ENCODE data around the gene ZNF853.
"Not testable (repeated sequence)": the region's sequence is repeated elsewhere in the genome, so short reads cannot be mapped to it uniquely, and the experiment has no call there.

ZNF853 gene

GRCh38 chr7:6585746-6586432 is 29.5 kb upstream of the ZNF853 start:
- H3K27me3 ChIP-seq (ENCODE audit: control insufficient read depth, insufficient read depth, low read length); H3K4me3 ChIP-seq (ENCODE audit: low read length); H3K4me1 ChIP-seq (ENCODE audit: control insufficient read depth, low read depth, low read length); H3K9ac ChIP-seq (ENCODE audit: low read length); H3K27ac ChIP-seq (ENCODE audit: low read length); H3K9me3 ChIP-seq (ENCODE audit: control insufficient read depth, low read depth, low read length): not testable (repeated sequence)
- H3K36me3 ChIP-seq (ENCODE audit: control insufficient read depth, low read depth, low read length), result peaks cover 67% of the 10 kb centered on the region

GRCh38 chr7:6588566-6588965 is 26.8 kb upstream of the ZNF853 start:
- Histone ChIP-seq H3K4me3 (ENCODE audit: low read length) (no peak overlapping the region), H3K9me3 (ENCODE audit: control insufficient read depth, low read depth, low read length) (no peaks in the 10 kb centered on the region), H3K9ac (ENCODE audit: low read length) (no peak overlapping the region), H3K27me3 (ENCODE audit: control insufficient read depth, insufficient read depth, low read length) (no peaks in the 10 kb centered on the region), H3K27ac (ENCODE audit: low read length) (no peak overlapping the region), H3K36me3 (ENCODE audit: control insufficient read depth, low read depth, low read length) (peaks cover 49% of the 10 kb centered on the region), H3K4me1 (ENCODE audit: control insufficient read depth, low read depth, low read length) (peaks cover 4% of the 10 kb centered on the region)

DNA sequence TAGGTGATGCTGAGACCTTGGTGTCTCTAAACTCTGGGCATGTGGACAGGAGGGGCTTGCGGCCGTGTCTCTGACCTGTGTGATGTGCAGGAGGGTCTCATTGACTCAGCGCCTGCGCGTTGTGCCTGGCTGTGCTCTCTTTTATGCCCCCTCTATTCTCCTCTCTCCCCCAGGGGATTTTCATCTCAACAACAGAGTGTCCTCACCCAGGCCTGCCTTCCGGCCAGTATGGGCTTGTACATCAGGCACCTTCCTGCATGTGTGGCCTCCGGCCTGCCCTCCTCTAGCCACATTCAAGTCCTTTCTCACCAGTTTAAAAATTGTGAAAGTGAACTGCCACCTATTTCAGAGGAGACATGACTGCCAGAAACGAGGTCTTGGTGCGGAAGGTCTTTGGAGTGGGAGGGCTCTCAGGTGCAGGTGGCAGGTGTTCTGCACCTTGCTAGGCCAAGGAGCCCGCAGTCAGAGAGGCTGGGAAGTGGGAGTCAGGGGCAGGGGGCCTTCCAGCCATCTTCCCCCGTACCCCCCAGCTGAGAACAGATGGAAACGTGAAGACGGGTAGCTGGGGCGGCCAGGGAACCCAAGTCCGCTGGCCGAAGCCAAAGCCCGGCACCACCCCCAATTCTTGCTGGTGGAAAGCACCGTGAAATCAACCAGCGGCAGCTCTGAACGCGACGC is 26.1 kb upstream of the ZNF853 start:
- peaks cover 45% of the 10 kb centered on the region for H3K36me3 ChIP-seq (ENCODE audit: control insufficient read depth, low read depth, low read length)
- no peak overlapping the region for H3K9ac ChIP-seq (ENCODE audit: low read length)
- H3K9me3 ChIP-seq (ENCODE audit: control insufficient read depth, low read depth, low read length), result no peaks in the 10 kb centered on the region
- peaks cover 4% of the 10 kb centered on the region for H3K4me1 ChIP-seq (ENCODE audit: control insufficient read depth, low read depth, low read length)
- H3K4me3 ChIP-seq (ENCODE audit: low read length), result peak overlapping the region; percentile 39
- H3K27ac ChIP-seq (ENCODE audit: low read length), result no peak overlapping the region
- no peaks in the 10 kb centered on the region for H3K27me3 ChIP-seq (ENCODE audit: control insufficient read depth, insufficient read depth, low read length)

DNA sequence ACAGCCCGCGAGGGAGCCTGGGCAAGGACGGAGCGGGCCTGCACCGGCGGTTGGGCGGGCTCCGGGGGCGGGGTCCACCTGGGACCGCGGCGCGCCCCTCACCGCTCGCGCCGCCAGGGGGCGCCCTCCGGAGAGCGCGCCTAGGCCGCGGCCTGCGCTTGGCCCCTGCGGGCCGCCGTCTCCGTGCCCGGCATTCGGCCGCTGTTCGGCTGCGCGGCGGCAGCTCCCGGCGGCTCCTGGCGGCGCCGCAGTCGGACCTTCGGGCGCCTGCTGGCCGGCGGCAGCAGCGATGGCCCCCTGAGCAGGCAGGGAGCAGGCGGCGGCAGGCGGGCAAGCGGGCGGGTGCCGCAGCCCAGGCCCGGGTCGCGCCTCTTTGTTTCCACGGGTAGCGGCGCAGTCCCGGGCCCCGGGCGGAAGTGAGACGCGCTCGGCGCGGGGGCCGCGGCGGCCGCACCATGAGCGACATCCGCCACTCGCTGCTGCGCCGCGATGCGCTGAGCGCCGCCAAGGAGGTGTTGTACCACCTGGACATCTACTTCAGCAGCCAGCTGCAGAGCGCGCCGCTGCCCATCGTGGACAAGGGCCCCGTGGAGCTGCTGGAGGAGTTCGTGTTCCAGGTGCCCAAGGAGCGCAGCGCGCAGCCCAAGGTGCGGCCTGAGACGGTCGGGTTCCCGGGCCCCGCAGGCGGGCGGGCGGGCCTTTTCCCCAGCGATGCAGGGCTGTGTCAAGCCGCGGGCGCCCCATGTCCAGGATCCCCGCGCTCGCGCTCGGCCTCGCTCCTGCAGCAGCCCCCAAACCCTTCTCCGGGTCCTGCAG is 25.4 kb upstream of the ZNF853 start, which contains the start of gene INTS15:
TSS of gene INTS15 (plus strand) at position 193 of the 816 bp plus-strand sequence. CDS start at position 456, 263 bp downstream.
- peak within 1 kb of the TSS; percentile 89 for H3K4me3 ChIP-seq (ENCODE audit: low read length)
- H3K27me3 ChIP-seq (ENCODE audit: control insufficient read depth, insufficient read depth, low read length), result no peaks in the 10 kb centered on the region
- H3K27ac ChIP-seq (ENCODE audit: low read length), result no peak within 1 kb of the TSS
- H3K36me3 ChIP-seq (ENCODE audit: control insufficient read depth, low read depth, low read length), result peaks cover 43% of the 10 kb centered on the region
- peaks cover 4% of the 10 kb centered on the region for H3K4me1 ChIP-seq (ENCODE audit: control insufficient read depth, low read depth, low read length)
- H3K9ac ChIP-seq (ENCODE audit: low read length), result peak within 1 kb of the TSS; percentile 75
- H3K9me3 ChIP-seq (ENCODE audit: control insufficient read depth, low read depth, low read length), result no peaks in the 10 kb centered on the region

DNA sequence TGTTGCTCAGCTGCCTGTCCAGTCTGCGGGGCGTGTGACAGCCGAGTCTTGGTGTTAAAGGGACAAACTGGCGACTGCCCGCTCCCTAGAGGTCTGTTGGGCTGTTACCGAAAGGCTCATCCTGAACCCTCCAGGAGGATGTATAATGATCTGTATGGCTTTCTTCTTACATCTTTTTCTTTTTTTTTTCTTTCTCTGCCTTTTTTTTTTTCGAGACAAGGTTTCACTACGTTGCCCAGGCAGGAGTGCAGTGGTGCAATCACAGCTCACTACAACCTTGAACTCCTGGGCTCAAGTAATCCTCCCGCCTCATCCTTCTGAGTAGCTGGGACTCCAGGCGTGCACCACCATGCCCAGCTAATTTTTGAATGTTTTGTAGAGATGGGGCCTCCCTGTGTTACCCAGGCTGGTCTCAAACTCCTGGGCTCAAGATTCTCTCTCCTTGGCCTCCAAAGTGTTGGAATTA is 24.7 kb upstream of the ZNF853 start:
- H3K9ac ChIP-seq (ENCODE audit: low read length), result peak overlapping the region; percentile 75
- H3K27ac ChIP-seq (ENCODE audit: low read length), result no peak overlapping the region
- H3K9me3 ChIP-seq (ENCODE audit: control insufficient read depth, low read depth, low read length), result no peaks in the 10 kb centered on the region
- H3K27me3 ChIP-seq (ENCODE audit: control insufficient read depth, insufficient read depth, low read length), result no peaks in the 10 kb centered on the region
- H3K4me1 ChIP-seq (ENCODE audit: control insufficient read depth, low read depth, low read length), result peaks cover 4% of the 10 kb centered on the region
- H3K36me3 ChIP-seq (ENCODE audit: control insufficient read depth, low read depth, low read length), result peaks cover 43% of the 10 kb centered on the region
- H3K4me3 ChIP-seq (ENCODE audit: low read length), result peak overlapping the region; percentile 89

DNA sequence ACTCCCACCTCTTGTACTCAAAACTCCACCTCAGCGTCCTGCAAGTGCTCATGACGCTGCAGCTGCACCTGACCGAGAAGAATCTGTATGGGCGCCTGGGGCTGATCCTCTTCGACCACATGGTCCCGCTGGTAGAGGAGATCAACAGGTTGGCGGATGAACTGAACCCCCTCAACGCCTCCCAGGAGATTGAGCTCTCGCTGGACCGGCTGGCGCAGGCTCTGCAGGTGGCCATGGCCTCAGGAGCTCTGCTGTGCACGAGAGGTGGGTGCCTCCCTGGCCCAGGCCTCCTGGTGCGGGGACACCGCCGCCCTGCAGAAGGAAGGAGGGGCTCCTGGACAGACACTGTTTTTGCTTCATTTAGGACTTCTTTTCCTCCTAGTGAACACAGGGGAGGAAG is 15.3 kb upstream of the ZNF853 start:
- Histone ChIP-seq H3K9me3 (ENCODE audit: control insufficient read depth, low read depth, low read length) (no peaks in the 10 kb centered on the region), H3K27ac (ENCODE audit: low read length) (no peak overlapping the region), H3K4me1 (ENCODE audit: control insufficient read depth, low read depth, low read length) (no peaks in the 10 kb centered on the region), H3K27me3 (ENCODE audit: control insufficient read depth, insufficient read depth, low read length) (no peaks in the 10 kb centered on the region), H3K4me3 (ENCODE audit: low read length) (no peak overlapping the region), H3K9ac (ENCODE audit: low read length) (no peak overlapping the region), H3K36me3 (ENCODE audit: control insufficient read depth, low read depth, low read length) (peaks cover 36% of the 10 kb centered on the region)

GRCh38 chr7:6604458-6604857 is 11.0 kb upstream of the ZNF853 start:
- H3K4me3 ChIP-seq (ENCODE audit: low read length), result no peak overlapping the region
- peaks cover 13% of the 10 kb centered on the region for H3K36me3 ChIP-seq (ENCODE audit: control insufficient read depth, low read depth, low read length)
- no peaks in the 10 kb centered on the region for H3K4me1 ChIP-seq (ENCODE audit: control insufficient read depth, low read depth, low read length)
- H3K27ac ChIP-seq (ENCODE audit: low read length), result no peak overlapping the region
- H3K9me3 ChIP-seq (ENCODE audit: control insufficient read depth, low read depth, low read length), result no peaks in the 10 kb centered on the region
- H3K9ac ChIP-seq (ENCODE audit: low read length), result no peak overlapping the region
- H3K27me3 ChIP-seq (ENCODE audit: control insufficient read depth, insufficient read depth, low read length), result no peaks in the 10 kb centered on the region

GRCh38 chr7:6606866-6607583 is 8.4 kb upstream of the ZNF853 start:
- Histone ChIP-seq H3K4me1 (ENCODE audit: control insufficient read depth, low read depth, low read length) (no peaks in the 10 kb centered on the region), H3K27me3 (ENCODE audit: control insufficient read depth, insufficient read depth, low read length) (no peaks in the 10 kb centered on the region), H3K36me3 (ENCODE audit: control insufficient read depth, low read depth, low read length) (peaks cover 7% of the 10 kb centered on the region), H3K4me3 (ENCODE audit: low read length) (no peak overlapping the region), H3K27ac (ENCODE audit: low read length) (no peak overlapping the region), H3K9ac (ENCODE audit: low read length) (no peak overlapping the region), H3K9me3 (ENCODE audit: control insufficient read depth, low read depth, low read length) (no peaks in the 10 kb centered on the region)

GRCh38 chr7:6607651-6608051 is 7.8 kb upstream of the ZNF853 start:
- Histone ChIP-seq H3K9me3 (ENCODE audit: control insufficient read depth, low read depth, low read length) (no peaks in the 10 kb centered on the region), H3K4me1 (ENCODE audit: control insufficient read depth, low read depth, low read length) (no peaks in the 10 kb centered on the region), H3K4me3 (ENCODE audit: low read length) (no peak overlapping the region), H3K27ac (ENCODE audit: low read length) (no peak overlapping the region), H3K27me3 (ENCODE audit: control insufficient read depth, insufficient read depth, low read length) (no peaks in the 10 kb centered on the region), H3K9ac (ENCODE audit: low read length) (no peak overlapping the region), H3K36me3 (ENCODE audit: control insufficient read depth, low read depth, low read length) (peaks cover 7% of the 10 kb centered on the region)

DNA sequence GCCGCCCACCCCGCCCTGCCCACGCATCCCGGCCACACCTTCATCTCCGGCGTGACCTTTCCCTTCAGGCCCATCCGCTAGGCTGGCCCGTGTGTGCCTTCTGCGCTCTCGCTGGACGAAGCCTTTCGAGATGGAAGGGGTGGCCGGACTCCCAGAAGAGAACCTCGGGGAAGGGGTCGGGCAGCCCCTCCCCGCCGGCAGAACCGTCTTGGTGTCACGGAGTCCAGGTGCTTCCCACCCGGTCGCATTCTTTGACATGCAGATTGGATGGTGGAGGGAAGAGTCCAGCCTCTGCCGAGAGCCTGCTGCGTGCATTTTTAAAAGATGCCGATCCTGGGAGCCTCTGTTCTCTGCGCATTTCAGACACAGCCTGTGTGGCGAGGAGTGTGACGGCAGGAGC is 7.3 kb upstream of the ZNF853 start:
- H3K9ac ChIP-seq (ENCODE audit: low read length), result no peak overlapping the region
- no peak overlapping the region for H3K27ac ChIP-seq (ENCODE audit: low read length)
- H3K4me3 ChIP-seq (ENCODE audit: low read length), result no peak overlapping the region
- no peaks in the 10 kb centered on the region for H3K27me3 ChIP-seq (ENCODE audit: control insufficient read depth, insufficient read depth, low read length)
- no peaks in the 10 kb centered on the region for H3K4me1 ChIP-seq (ENCODE audit: control insufficient read depth, low read depth, low read length)
- no peaks in the 10 kb centered on the region for H3K9me3 ChIP-seq (ENCODE audit: control insufficient read depth, low read depth, low read length)
- peaks cover 7% of the 10 kb centered on the region for H3K36me3 ChIP-seq (ENCODE audit: control insufficient read depth, low read depth, low read length)

DNA sequence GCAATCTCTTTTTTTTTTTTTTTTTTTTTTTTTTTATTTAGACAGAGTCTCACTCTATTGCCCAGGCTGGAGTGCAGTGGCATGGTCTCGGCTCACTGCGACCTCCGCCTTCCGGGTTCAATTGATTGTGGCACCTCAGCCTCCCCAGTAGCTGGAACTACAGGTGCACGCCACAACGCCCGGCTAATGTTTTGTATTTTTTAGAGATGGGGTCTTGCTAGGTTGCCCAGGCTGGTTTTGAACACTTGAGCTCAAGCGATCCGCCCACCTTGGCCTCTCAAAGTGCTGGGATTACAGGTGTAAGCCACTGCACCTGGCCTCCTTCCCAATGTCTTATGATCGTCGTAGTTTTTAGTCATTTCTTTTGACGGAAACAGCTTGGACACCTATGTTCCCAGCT is 6.6 kb upstream of the ZNF853 start:
- H3K27me3 ChIP-seq (ENCODE audit: control insufficient read depth, insufficient read depth, low read length), result peaks cover 2% of the 10 kb centered on the region
- no peak overlapping the region for H3K4me3 ChIP-seq (ENCODE audit: low read length)
- H3K27ac ChIP-seq (ENCODE audit: low read length), result no peak overlapping the region
- peaks cover 5% of the 10 kb centered on the region for H3K36me3 ChIP-seq (ENCODE audit: control insufficient read depth, low read depth, low read length)
- H3K9ac ChIP-seq (ENCODE audit: low read length), result no peak overlapping the region
- no peaks in the 10 kb centered on the region for H3K9me3 ChIP-seq (ENCODE audit: control insufficient read depth, low read depth, low read length)
- H3K4me1 ChIP-seq (ENCODE audit: control insufficient read depth, low read depth, low read length), result no peaks in the 10 kb centered on the region

Measured in iPS-18a (cell line).